Activated gamma-delta T cell (primary cell): ENCODE measurements around the gene SLAMF9.

Source experiments
- DNase-seq: peaks from one replicate; lab custom pipeline; 2025; lab: John Stamatoyannopoulos, UW
- total RNA-seq, 2 donors: gene quantifications; one replicate each; lab custom pipeline; 2026; lab: John Stamatoyannopoulos, UW

The SLAMF9 gene
- 0 reads per million in 2 donors for total RNA-seq

GRCh38 chr1:159953536-159954515 lies at the start of gene SLAMF9:
TSS of gene SLAMF9 (minus strand) at chr1:159954237. CDS start at chr1:159954137, 100 bp downstream.
- DNase-seq: no peak

GRCh38 chr1:160001440-160001839 lies 47.4 kb upstream of the SLAMF9 start:
- DNase-seq: no peak

- no peak for DNase-seq
Observed at GRCh38 chr1:159999204-159999603, 45.2 kb upstream of the SLAMF9 start.

- DNase-seq: no peak
Observed at GRCh38 chr1:159996653-159997052, 42.6 kb upstream of the SLAMF9 start.

- DNase-seq: no peak
Observed at GRCh38 chr1:159994896-159995295, 40.9 kb upstream of the SLAMF9 start.

GRCh38 chr1:159993911-159994310 lies 39.9 kb upstream of the SLAMF9 start:
- no peak for DNase-seq

GRCh38 chr1:159992161-159992560 lies 38.1 kb upstream of the SLAMF9 start:
- no peak for DNase-seq

GRCh38 chr1:159991513-159991912 lies 37.5 kb upstream of the SLAMF9 start:
- DNase-seq: no peak

- DNase-seq: no peak
Observed at GRCh38 chr1:159990005-159990404, 36.0 kb upstream of the SLAMF9 start.

- no peak for DNase-seq
Observed at GRCh38 chr1:159989581-159989980, 35.5 kb upstream of the SLAMF9 start.

- DNase-seq: no peak
Observed at GRCh38 chr1:159988006-159988405, 34.0 kb upstream of the SLAMF9 start.

- DNase-seq: no peak
Observed at GRCh38 chr1:159987186-159987585, 33.1 kb upstream of the SLAMF9 start.

GRCh38 chr1:159986531-159986930 lies 32.5 kb upstream of the SLAMF9 start:
- no peak for DNase-seq

- no peak for DNase-seq
Observed at GRCh38 chr1:159986093-159986492, 32.1 kb upstream of the SLAMF9 start.

- no peak for DNase-seq
Observed at GRCh38 chr1:159985473-159985872, 31.4 kb upstream of the SLAMF9 start.

- DNase-seq: no peak
Observed at GRCh38 chr1:159983681-159984080, 29.6 kb upstream of the SLAMF9 start.

GRCh38 chr1:159982280-159982679 lies 28.2 kb upstream of the SLAMF9 start:
- no peak for DNase-seq

- DNase-seq: no peak
Observed at GRCh38 chr1:159981351-159982055, 27.5 kb upstream of the SLAMF9 start.

- no peak for DNase-seq
Observed at GRCh38 chr1:159980786-159981185, 26.7 kb upstream of the SLAMF9 start.

- DNase-seq: no peak
Observed at GRCh38 chr1:159980076-159980475, 26.0 kb upstream of the SLAMF9 start.

- DNase-seq: no peak
Observed at GRCh38 chr1:159979257-159979656, 25.2 kb upstream of the SLAMF9 start.

- DNase-seq: no peak
Observed at GRCh38 chr1:159978107-159978398, 24.0 kb upstream of the SLAMF9 start.
